ENCODE data around the gene KDM8. TPM values are rescaled to one million over a fixed set of nuclear protein-coding genes. Genes with fewer than 3 reads are reported as not detected.

The KDM8 gene
- total and polyA plus RNA-seq, 4 donors = 2.6 to 7.0 (median 4.7) TPM

GRCh38 chr16:27241658-27242057 lies 38.3 kb downstream of the KDM8 start:
- 68 to 82% methylated on average over 13 of the region's 13 CpGs for WGBS, 2 donors
- no peak for DNase-seq

GRCh38 chr16:27242398-27242797 lies 39.1 kb downstream of the KDM8 start:
- DNase-seq (no peak), ATAC-seq (ENCODE audit: insufficient read depth, low FRiP score) (no peak)
- no peaks in the 10 kb centered on the region for H3K9me3 ChIP-seq (ENCODE audit: control insufficient read depth in 4 of 4, insufficient read depth in 3 of 4, low read length in 3 of 4)
- peak overlapping the region in 1 of 2 donors; percentile 43 for H3K9ac ChIP-seq (ENCODE audit: insufficient read depth in 1 of 2, low read length in 2 of 2)
- WGBS, 2 donors = 61 to 70% methylated on average over 2 of the region's 2 CpGs
- no peak for TF ChIP-seq CTCF (IDR thresholded peaks at IDR 0.05; ENCODE audit: control extremely low read depth, extremely low read depth)
- H3K4me3 ChIP-seq = no peak overlapping the region
- H3K27me3 ChIP-seq (ENCODE audit: control insufficient read depth in 3 of 3, insufficient read depth in 3 of 3, low read length in 2 of 3) = no peaks in the 10 kb centered on the region
- H3K27ac ChIP-seq (ENCODE audit: low read depth in 1 of 2, low read length in 1 of 2) = peak overlapping the region in 1 of 2 donors; percentile 95
- peaks cover 0 to 1% (median 0%) of the 10 kb centered on the region in 4 donors for H3K36me3 ChIP-seq (ENCODE audit: control insufficient read depth in 4 of 4, insufficient read depth in 4 of 4, low read length in 4 of 4)
- peaks cover 0 to 64% (median 39%) of the 10 kb centered on the region in 5 donors for H3K4me1 ChIP-seq (ENCODE audit: control insufficient read depth in 5 of 5, insufficient read depth in 5 of 5, low read length in 5 of 5)

More at GRCh38 chr16:27241658-27242057, 38.3 kb downstream of the KDM8 start:
- ATAC-seq (ENCODE audit: insufficient read depth, low FRiP score) = no peak
- peak overlapping the region in 1 of 2 donors; percentile 81 for H3K27ac ChIP-seq (ENCODE audit: low read depth in 1 of 2, low read length in 1 of 2)
- no peak overlapping the region for H3K4me3 ChIP-seq
- H3K9me3 ChIP-seq (ENCODE audit: control insufficient read depth in 4 of 4, insufficient read depth in 3 of 4, low read length in 3 of 4) = no peaks in the 10 kb centered on the region
- H3K27me3 ChIP-seq (ENCODE audit: control insufficient read depth in 3 of 3, insufficient read depth in 3 of 3, low read length in 2 of 3) = no peaks in the 10 kb centered on the region
- H3K4me1 ChIP-seq (ENCODE audit: control insufficient read depth in 5 of 5, insufficient read depth in 5 of 5, low read length in 5 of 5) = peaks cover 0 to 71% (median 40%) of the 10 kb centered on the region in 5 donors
- H3K9ac ChIP-seq (ENCODE audit: insufficient read depth in 1 of 2, low read length in 2 of 2) = no peak overlapping the region
- peaks cover 0 to 1% (median 0%) of the 10 kb centered on the region in 4 donors for H3K36me3 ChIP-seq (ENCODE audit: control insufficient read depth in 4 of 4, insufficient read depth in 4 of 4, low read length in 4 of 4)
- TF ChIP-seq CTCF (IDR thresholded peaks at IDR 0.05; ENCODE audit: control extremely low read depth, extremely low read depth) = no peak

GRCh38 chr16:27242868-27243590 lies 39.7 kb downstream of the KDM8 start:
- WGBS, 2 donors = 8 to 28% methylated on average over 13 of the region's 13 CpGs
- Histone ChIP-seq H3K36me3 (ENCODE audit: control insufficient read depth in 4 of 4, insufficient read depth in 4 of 4, low read length in 4 of 4) (peaks cover 0 to 1% (median 0%) of the 10 kb centered on the region in 4 donors), H3K27me3 (ENCODE audit: control insufficient read depth in 3 of 3, insufficient read depth in 3 of 3, low read length in 2 of 3) (no peaks in the 10 kb centered on the region), H3K9ac (ENCODE audit: insufficient read depth in 1 of 2, low read length in 2 of 2) (peak overlapping the region in 1 of 2 donors; percentile 43), H3K4me3 (no peak overlapping the region), H3K27ac (ENCODE audit: low read depth in 1 of 2, low read length in 1 of 2) (peak overlapping the region; percentile 30 to 95), H3K9me3 (ENCODE audit: control insufficient read depth in 4 of 4, insufficient read depth in 3 of 4, low read length in 3 of 4) (no peaks in the 10 kb centered on the region), H3K4me1 (ENCODE audit: control insufficient read depth in 5 of 5, insufficient read depth in 5 of 5, low read length in 5 of 5) (peaks cover 0 to 58% (median 35%) of the 10 kb centered on the region in 5 donors)
- DNase-seq = peak; percentile 76 to 85 (median 82)
- ATAC-seq (ENCODE audit: insufficient read depth, low FRiP score) = peak; percentile 41
- no peak for TF ChIP-seq CTCF (IDR thresholded peaks at IDR 0.05; ENCODE audit: control extremely low read depth, extremely low read depth)
